C4-2B (cell line): Measurements from ENCODE around the gene MRLN.

Experiments
- H3K27ac ChIP-seq: fragments of 450-650 bp; 2 replicates; pipeline ENCODE4 v1.5.1; 2017
- ZFX ChIP-seq: fragments of 450-650 bp; IDR thresholded peaks from 2 replicates; pipeline ENCODE4 v1.6.1; 2017
- TF ChIP-seq, protein P1 (sequence below): fragments of 450-650 bp; conservative IDR thresholded peaks from 2 replicates; pipeline ENCODE4 v1.5.1; 2017; ENCODE audit warnings: mild to moderate bottlenecking

Gene MRLN

DNA sequence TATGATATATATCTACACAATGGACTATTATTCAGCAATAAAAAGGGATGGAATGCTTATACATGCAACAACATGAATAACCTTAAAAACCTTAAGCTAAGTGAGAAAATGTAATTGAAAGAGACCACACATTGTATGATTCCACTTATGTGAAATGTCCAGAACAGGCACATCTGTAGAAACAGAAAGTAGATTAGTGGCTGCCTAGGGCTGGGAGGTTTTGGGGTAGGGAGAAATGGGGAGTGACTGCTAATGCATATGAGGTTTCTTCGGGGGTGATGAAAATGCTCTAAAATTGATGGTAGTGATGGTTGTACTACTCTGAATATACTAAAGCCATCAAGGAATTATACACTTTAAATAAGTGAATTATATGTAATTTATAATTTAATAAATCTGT, 58.3 kb downstream of the MRLN start:
- TF ChIP-seq, protein P1, sequence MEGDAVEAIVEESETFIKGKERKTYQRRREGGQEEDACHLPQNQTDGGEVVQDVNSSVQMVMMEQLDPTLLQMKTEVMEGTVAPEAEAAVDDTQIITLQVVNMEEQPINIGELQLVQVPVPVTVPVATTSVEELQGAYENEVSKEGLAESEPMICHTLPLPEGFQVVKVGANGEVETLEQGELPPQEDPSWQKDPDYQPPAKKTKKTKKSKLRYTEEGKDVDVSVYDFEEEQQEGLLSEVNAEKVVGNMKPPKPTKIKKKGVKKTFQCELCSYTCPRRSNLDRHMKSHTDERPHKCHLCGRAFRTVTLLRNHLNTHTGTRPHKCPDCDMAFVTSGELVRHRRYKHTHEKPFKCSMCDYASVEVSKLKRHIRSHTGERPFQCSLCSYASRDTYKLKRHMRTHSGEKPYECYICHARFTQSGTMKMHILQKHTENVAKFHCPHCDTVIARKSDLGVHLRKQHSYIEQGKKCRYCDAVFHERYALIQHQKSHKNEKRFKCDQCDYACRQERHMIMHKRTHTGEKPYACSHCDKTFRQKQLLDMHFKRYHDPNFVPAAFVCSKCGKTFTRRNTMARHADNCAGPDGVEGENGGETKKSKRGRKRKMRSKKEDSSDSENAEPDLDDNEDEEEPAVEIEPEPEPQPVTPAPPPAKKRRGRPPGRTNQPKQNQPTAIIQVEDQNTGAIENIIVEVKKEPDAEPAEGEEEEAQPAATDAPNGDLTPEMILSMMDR = no peak
- TF ChIP-seq ZFX = no peak
- no peak overlapping the region for H3K27ac ChIP-seq

DNA sequence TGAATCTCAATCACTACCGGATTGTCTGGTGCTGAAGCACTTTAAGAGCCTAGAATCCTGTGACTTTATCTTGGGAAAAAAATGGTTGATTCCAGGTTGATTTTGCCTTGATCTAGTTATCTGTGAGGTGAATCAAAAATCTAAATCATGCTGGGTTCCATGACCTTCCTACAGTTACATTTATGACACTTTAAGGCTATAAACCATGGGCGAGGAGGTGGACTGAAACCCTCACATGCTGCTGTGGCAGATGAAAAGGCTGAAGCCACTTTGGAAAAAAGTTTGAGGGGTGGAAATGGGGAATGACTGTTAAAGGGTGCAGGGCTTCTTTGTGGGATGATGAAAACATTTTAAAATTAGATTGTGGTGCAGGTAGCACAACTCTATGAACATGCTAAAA, 61.1 kb downstream of the MRLN start:
- no peak for TF ChIP-seq ZFX
- TF ChIP-seq, protein P1 = no peak
- H3K27ac ChIP-seq = no peak overlapping the region

DNA sequence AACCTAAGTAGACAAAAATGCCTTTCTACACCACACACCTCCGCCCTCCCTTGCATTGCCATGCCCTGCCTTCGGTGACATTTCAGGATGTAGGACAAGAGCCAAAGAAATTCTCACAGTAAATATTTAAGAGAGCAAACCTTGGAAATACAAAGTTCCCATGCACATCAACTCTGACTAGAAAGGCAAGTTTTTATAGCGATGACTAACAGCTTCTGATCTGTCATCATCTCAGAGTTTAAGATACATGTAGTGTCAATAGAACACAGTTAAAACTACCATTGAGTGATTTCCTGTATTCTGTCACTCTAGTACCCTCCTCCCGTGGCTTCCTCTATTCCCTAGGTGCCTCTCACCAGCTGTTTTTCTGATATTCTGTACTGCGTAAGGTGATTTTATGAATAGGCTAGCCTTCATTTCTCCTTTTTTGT, 64.3 kb downstream of the MRLN start:
- TF ChIP-seq ZFX = no peak
- TF ChIP-seq, protein P1 = no peak
- no peak overlapping the region; the same call in 1 of the 2 replicates for H3K27ac ChIP-seq

DNA sequence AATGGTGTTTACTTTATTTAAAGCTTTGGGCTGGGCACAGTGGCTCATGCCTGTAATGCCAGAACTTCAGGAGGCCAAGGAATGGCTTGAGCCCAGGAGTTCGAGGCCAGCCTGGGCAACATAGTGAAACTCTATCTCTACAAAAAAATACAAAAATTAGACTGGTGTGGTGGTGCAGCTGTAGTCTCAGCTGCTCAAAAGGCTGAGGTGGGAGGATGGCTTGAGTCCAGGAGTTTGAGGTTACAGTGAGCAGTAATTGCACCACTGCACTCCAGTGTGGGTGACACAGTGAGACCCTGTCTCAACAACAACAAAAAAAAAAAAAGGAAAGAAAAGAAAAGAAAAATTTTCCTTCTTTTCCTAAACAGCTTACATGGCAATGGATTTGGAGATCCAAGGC, 65.6 kb downstream of the MRLN start:
- TF ChIP-seq, protein P1 = no peak
- no peak for TF ChIP-seq ZFX
- no peak overlapping the region for H3K27ac ChIP-seq
